ENCODE data around the gene CNTN2. TPM values are rescaled to one million over a fixed set of nuclear protein-coding genes. Genes with fewer than 3 reads are reported as not detected.

CNTN2 gene
- total and polyA plus RNA-seq, 2 of the 8 experiments (the other 6 are each of a cell fraction or from before 2014, with no cell fraction given) = 1.2 to 3.9 TPM

- TF ChIP-seq KDM1A (IDR thresholded peaks at IDR 0.05; ENCODE audit: borderline replicate concordance, low read length) = no peak
- no peak for TF ChIP-seq CBX5 (IDR thresholded peaks at IDR 0.05; ENCODE audit: low read depth, low read length)
These were observed 3.9 kb downstream of the CNTN2 start (continued) for GRCh38 chr1:205046870-205047269.

Measured in H1 (cell line).